GM12801 (cell line): ENCODE measurements around the gene GALNT11.

Source experiments
- CTCF ChIP-seq: IDR thresholded peaks from one replicate; pipeline ENCODE4 v1.5.1; 2011; ENCODE audit warnings: control low read depth; ENCODE audit not compliant: insufficient read length; ENCODE audit errors: extremely low read depth

GALNT11 gene

GRCh38 chr7:152117356-152117755 is 91.9 kb downstream of the GALNT11 start:
- TF ChIP-seq CTCF: no peak

GRCh38 chr7:152120210-152120609 is 94.7 kb downstream of the GALNT11 start:
- TF ChIP-seq CTCF: no peak

DNA sequence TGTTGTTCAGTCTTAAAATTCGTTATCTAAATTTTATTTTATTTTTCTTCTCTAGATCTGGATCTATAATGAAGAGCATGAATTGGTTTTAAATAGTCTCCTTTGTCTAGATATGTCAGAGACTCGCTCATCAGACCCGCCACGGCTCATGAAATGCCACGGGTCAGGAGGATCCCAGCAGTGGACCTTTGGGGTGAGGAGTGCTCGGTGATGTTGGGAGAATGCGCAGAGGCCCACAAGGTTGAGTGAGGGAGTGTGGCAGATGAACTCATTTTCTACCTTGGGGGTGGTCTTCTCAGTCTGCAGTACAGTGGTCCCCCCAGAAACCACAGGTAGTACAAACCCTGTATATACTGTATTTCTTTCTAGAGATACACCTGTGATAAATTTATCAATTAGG is 95.3 kb downstream of the GALNT11 start:
- TF ChIP-seq CTCF: no peak

- no peak for TF ChIP-seq CTCF
Observed at GRCh38 chr7:152121432-152121831, 96.0 kb downstream of the GALNT11 start.

- TF ChIP-seq CTCF: no peak
Observed at GRCh38 chr7:152122540-152122939, 97.1 kb downstream of the GALNT11 start.

DNA sequence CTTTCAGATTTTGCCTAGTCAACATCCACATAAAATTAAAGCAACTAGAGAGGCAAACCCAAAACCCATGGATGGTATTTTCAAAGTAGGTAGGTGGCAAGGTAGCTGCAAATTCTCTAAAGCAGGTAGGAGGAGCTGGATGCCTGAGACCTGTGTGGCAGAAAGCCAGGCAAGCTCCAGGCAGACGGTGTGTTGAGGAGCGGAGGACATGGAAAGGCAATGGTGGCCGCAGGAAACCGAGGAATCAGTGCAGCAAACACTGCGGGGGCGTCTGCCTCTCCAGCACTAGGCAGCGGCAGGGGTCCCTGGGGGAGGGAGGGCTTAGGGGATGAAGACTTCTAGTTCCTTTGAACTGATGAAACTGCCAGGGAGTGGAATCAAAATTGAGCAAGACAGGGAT is 101.3 kb downstream of the GALNT11 start:
- TF ChIP-seq CTCF: no peak

- TF ChIP-seq CTCF: no peak
Observed at GRCh38 chr7:152127229-152127628, 101.8 kb downstream of the GALNT11 start.

DNA sequence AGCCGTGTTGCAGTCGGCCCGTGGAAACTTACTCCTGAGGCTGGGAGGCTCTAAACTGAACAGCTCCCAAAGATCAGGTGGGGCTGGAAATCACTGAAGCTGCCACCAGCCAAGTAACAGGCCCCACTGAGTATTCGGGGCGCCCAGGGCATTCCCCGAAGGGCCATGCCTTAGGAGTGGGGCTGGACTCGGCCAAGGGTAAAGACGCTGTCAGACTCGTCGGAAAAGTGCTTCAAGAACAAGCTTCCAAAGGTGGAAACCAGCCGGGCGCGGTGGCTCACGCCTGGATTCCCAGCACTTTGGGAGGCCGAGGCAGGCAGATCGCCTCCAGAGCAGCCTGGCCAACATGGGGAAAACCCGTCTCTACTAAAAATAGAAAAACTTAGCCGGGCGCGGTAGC is 102.8 kb downstream of the GALNT11 start:
- no peak for TF ChIP-seq CTCF
